Stimulated activated CD8-positive, alpha-beta memory T cell treated with anti-CD3 and anti-CD28 coated beads, Interleukin-4, amount 100 ng/mL, for 4 hours (primary cell): Measurements from ENCODE around the gene COL5A1.

Source experiments
- DNase-seq, 2 donors: peaks; one replicate each; pipeline ENCODE4 v3.0.0-alpha.2; 2020; ENCODE audit warnings: low read depth in 2 of 2, low spot score in 1 of 2

The COL5A1 gene

GRCh38 chr9:134738869-134739659 is 97.5 kb downstream of the COL5A1 start:
- DNase-seq, result peak in 1 of 2 donors; percentile 9

DNA sequence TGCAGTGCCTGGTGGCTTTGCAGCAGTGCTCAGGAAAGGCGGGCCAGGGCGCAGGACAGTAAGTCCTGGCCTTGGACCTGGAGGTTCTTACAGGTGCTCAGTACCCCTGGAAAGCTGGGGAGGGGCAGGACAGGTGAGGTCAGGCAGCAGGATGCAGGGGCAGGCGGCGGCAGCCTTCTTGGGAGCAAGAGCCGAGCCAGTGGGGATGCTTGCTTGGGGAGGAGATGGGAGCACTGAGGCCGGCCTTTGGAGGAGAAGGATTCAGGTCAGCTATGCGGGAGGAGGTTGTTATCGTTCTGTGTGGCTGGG is 98.0 kb downstream of the COL5A1 start:
- DNase-seq, result no peak

GRCh38 chr9:134740071-134740470 is 98.5 kb downstream of the COL5A1 start:
- no peak for DNase-seq

GRCh38 chr9:134741846-134742245 is 100.2 kb downstream of the COL5A1 start:
- no peak for DNase-seq

DNA sequence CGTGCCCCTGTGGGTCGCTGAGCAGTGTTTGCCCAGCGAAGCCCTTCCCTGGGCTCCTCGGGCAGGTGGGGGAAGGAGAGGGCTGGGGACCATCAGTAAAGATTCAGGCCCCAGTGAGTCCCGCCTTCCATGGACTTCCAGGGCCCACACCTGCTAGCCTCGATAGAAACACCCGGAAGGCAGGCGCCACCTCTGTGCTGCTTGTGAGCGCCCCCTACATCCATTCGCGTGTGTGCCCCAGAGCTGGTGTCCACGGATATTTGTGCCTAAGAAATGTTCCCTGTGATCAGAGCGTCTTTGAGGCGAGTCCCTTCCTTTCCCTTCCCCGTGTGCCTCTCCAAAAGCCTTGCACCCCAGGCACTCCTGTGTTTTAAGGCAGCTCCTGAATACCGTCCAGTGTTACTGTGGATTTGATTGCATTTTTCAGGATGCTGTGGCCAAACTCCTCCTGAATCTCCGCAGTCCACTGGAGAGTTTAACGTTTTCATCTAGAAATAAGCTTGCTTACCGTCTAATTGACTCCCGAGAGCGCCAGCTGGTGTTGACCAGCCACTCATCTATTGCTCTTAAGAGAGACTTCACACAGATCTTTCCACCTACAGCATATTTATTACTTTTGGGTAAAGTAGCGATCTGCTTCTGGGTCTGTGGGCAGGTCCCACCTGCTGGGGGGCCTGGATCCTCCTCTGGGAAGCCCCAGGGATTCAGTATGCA is 101.4 kb downstream of the COL5A1 start:
- DNase-seq, result no peak

DNA sequence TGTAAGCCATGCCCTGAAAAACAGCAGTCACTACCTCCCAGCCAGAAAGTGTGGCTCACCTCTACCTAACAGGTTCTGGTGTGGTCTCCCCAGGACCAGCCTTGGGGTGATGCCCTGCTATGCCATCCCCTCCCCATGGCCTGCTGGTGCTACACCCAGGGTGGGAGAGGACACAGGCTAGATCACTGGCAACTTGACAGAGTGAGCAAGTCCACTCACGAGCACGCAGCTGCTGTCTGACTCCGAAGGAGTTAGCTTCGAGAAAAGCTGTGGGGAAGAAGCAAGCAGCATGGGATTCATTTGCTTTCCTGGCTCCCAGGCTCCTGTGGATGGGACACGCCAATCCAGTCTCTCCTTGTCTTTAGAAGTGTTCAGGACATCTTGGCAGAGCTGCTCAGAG is 102.2 kb downstream of the COL5A1 start:
- DNase-seq, result no peak

GRCh38 chr9:134744385-134745295 is 103.0 kb downstream of the COL5A1 start:
- no peak for DNase-seq

- no peak for DNase-seq
Observed at GRCh38 chr9:134747951-134748489, 106.4 kb downstream of the COL5A1 start.

GRCh38 chr9:134748591-134748990 is 107.0 kb downstream of the COL5A1 start:
- no peak for DNase-seq

DNA sequence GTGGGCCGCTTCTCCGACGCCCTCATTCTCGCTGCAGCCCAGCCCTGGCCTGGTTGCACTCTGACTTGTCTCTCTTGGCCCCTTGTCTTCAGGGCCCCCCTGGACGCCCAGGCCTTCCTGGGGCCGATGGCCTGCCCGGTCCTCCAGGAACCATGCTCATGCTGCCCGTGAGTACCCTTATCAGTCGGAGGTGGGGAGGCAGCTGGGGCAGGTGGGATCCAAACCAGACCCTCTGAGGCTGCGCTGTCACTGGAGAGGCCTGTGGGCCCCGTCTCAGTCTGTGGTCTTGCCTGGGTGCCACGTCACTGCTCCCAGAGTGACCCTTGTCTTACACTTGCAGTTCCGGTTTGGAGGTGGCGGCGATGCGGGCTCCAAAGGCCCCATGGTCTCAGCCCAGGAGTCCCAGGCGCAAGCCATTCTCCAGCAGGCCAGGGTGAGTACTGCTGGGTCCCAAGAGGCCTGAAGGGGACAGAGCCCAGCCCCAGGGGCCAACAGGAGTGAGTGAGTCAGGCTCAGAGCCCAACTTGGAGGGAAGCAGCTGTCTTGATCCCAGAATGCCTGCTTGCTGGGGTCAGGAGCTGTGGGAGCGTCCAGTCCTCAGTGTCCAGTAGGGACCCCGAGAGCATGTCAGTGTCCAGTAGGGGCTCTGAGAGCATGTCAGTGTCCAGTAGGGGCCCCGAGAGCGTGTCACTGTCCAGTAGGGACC is 109.0 kb downstream of the COL5A1 start:
- no peak for DNase-seq

DNA sequence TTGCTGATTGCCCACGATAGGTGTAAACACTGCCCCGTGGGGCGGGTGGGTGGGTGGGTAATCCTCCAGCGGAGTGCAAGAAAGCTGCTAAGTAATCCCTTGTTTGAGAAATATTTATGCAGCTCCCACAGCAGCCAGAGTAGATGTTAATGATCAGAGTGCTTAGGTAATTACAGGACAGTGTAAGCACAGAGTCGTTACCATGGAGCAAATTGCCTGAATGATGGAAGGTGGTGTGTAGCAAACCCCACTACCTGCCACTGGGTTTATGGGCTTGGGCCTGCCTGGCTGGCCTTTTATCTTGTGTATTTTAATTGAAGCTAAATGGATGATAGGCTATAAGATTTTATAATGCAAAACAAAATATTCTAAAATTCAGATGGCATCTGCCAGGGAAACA is 110.0 kb downstream of the COL5A1 start:
- DNase-seq, result no peak

GRCh38 chr9:134752471-134753168 is 111.0 kb downstream of the COL5A1 start:
- DNase-seq, result no peak

- no peak for DNase-seq
Observed at GRCh38 chr9:134753191-134753590, 111.6 kb downstream of the COL5A1 start.

- DNase-seq, result no peak
Observed at GRCh38 chr9:134755221-134755907, 113.8 kb downstream of the COL5A1 start.

GRCh38 chr9:134756098-134756497 is 114.5 kb downstream of the COL5A1 start:
- no peak for DNase-seq

GRCh38 chr9:134757216-134757975 is 115.8 kb downstream of the COL5A1 start:
- DNase-seq, result no peak

DNA sequence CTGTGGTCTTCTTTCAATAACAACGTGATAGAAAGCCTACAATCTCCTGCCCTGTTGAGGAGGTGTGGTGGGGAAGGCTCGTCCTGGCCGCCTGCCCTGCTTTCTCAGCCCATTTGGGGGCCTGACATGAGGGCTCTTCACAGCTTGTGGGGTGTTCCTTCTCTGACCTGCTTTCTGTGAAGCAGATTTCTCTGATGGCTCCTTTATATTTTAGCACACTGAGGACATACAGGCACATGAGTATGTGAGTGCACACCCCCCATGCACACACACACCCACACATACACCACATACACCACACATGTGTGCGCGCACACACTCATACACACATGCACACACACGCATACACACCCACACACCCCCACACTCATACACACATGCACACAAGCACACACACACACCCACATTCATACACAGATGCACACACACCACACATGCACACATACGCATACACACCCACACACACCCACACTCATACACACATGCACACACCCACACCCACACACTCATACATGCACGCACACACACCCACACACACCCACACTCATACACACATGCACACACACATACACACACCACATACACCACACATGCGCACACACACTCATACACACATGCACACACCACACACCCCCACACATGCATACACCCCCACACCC is 117.5 kb downstream of the COL5A1 start:
- no peak for DNase-seq

GRCh38 chr9:134759913-134760312 is 118.3 kb downstream of the COL5A1 start:
- DNase-seq, result no peak
